CD4-positive, alpha-beta T cell treated with Interleukin-15 for 4 hours (primary cell): ENCODE data around the gene TMEM52.
"Not testable (repeated sequence)": the region's sequence is repeated elsewhere in the genome, so short reads cannot be mapped to it uniquely, and the experiment has no call there.

Experiments used
- DNase-seq: peaks from one replicate; pipeline ENCODE4 v3.0.0-alpha.2; 2020; ENCODE audit warnings: low spot score

TMEM52 gene

GRCh38 chr1:1893997-1894353, 25.1 kb downstream of the TMEM52 start:
- no peak for DNase-seq

- no peak for DNase-seq
Observed at GRCh38 chr1:1893291-1893985, 25.6 kb downstream of the TMEM52 start.

- no peak for DNase-seq
Observed at GRCh38 chr1:1892763-1893120, 26.3 kb downstream of the TMEM52 start.

GRCh38 chr1:1892079-1892762, 26.9 kb downstream of the TMEM52 start:
- no peak for DNase-seq

- peak; percentile 59 for DNase-seq
Observed at GRCh38 chr1:1891349-1892078, 27.6 kb downstream of the TMEM52 start.

- DNase-seq, result peak; percentile 90
Observed at GRCh38 chr1:1890506-1891348, 28.4 kb downstream of the TMEM52 start, which contains the start of gene GNB1. Gene GNB1 (minus strand): TSS chr1:1891087. CDS start chr1:1825453, 65,634 bp downstream.

GRCh38 chr1:1889847-1890505, 29.1 kb downstream of the TMEM52 start:
- peak; percentile 31 for DNase-seq

GRCh38 chr1:1889090-1889750, 29.9 kb downstream of the TMEM52 start:
- DNase-seq, result no peak

GRCh38 chr1:1883890-1884289, 35.2 kb downstream of the TMEM52 start:
- not testable (repeated sequence) for DNase-seq

GRCh38 chr1:1883092-1883873, 35.8 kb downstream of the TMEM52 start:
- no peak for DNase-seq

- DNase-seq, result no peak
Observed at GRCh38 chr1:1881727-1882126, 37.4 kb downstream of the TMEM52 start.

- DNase-seq, result no peak
Observed at GRCh38 chr1:1880617-1881312, 38.3 kb downstream of the TMEM52 start.

GRCh38 chr1:1879942-1880341, 39.1 kb downstream of the TMEM52 start:
- no peak for DNase-seq

GRCh38 chr1:1877865-1878436, 41.1 kb downstream of the TMEM52 start:
- DNase-seq, result no peak

- no peak for DNase-seq
Observed at GRCh38 chr1:1876335-1876930, 42.6 kb downstream of the TMEM52 start.

- DNase-seq, result no peak
Observed at GRCh38 chr1:1875932-1876331, 43.1 kb downstream of the TMEM52 start.

GRCh38 chr1:1874901-1875300, 44.2 kb downstream of the TMEM52 start:
- no peak for DNase-seq

- no peak for DNase-seq
Observed at GRCh38 chr1:1873186-1873585, 45.9 kb downstream of the TMEM52 start.
